Measurements from ENCODE around the gene TBC1D19.
"Not testable (repeated sequence)": the region's sequence is repeated elsewhere in the genome, so short reads cannot be mapped to it uniquely, and the experiment has no call there.

The TBC1D19 gene

DNA sequence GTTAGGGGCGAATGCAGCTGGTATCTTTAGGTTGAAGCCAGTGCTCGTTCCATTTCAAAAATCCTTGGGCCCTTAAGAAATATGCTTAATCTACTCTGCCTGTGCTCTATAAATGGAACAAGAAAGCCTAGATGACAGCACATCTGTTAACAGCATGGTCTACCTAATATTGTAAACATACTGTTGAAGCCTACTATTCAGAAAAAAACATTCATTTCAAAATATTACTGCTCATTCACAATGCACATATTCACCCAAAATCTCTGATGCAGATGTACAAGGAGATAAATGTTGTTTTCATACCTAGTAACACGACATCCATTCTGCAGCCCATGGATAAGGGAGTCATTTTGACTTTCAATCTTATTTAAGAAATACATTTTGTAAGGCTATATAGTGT lies 106.6 kb downstream of the TBC1D19 start:
- no peak for DNase-seq

DNA sequence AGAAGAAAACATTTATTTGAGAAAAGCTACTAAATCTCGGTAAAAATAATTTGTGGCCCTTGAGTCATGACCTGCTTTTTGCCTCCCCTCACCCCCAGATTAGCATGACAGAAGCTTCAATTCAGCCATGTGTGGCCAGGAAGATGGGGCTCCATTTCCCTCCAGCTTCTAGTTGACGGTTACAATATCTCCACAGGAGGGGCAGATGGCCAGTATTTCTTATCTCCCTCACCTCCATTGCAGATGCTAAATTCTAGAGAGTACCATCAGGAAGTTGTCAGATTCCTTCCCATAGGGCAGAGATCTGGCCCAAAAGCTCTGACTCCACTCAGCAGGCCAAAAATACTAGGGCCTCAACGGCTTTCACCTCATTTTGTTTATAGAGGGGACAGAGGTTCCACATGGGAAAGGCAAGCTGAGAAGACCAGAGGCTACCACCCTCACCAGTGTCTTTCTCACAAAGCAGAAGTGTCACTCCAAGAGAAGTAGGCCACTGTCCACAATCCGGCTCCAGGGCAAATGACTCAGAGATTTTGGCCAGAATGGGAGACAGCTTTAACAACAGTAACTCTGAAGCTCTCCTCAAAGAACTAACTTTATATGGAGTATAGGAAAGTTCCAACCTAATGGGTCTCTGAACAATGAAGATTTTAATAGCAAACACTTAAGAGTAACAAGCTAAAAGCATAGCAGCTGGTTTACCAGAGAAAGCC lies 108.3 kb downstream of the TBC1D19 start:
- no peak for DNase-seq

DNA sequence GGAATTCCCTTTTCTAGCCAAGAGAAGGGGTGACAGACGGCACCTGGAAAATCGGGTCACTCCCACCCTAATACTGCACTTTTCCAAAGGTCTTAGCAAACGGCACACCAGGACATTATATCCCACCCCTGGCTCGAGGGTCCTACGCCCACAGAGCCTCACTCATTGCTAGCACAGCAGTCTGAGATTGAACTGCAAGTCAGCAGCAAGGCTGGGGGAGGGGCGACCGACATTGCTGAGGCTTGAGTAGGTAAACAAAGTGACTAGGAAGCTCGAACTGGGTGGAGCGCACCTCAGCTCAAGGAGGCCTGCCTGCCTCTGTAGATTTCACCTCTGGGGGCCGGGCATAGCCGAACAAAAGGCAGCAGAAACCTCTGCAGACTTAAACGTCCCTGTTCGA lies 110.2 kb downstream of the TBC1D19 start:
- DNase-seq, result not testable (repeated sequence)

DNA sequence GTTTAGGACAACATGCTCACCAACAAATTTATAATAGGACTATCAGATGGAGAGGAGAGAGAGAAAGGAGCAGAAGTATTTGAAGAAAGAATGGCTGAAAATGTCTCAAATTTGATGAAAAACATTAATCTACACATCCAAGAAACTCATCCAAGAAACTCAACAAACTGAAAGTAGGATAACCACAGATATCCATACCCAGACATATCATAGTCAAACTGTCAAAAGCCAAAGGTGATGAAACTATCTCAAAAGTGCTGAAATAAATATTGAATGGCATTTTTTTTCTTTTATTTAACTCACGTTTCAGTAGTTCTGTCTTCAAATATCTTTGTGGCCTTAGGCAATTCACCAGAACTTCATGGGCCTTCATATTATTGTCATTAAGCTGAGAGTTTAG lies 116.2 kb downstream of the TBC1D19 start:
- DNase-seq, result no peak

DNA sequence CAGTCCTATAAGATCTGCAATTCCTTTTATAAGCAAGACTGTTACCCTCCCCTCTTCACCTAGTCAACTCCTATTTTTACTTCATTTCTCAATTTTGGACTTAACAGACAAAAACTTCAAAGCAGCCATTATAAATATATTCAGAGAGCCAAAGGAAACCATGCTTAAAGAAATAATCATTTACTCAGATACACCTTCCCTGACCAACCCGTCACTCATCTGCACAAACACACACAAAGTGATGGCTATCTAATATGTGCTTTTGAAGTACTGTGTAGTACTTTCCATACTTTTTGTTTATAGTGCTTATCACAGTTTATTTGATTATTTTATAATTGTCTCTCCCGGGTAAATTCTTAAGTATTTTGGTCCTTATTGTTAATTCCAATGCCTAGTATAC lies 117.2 kb downstream of the TBC1D19 start:
- no peak for DNase-seq

DNA sequence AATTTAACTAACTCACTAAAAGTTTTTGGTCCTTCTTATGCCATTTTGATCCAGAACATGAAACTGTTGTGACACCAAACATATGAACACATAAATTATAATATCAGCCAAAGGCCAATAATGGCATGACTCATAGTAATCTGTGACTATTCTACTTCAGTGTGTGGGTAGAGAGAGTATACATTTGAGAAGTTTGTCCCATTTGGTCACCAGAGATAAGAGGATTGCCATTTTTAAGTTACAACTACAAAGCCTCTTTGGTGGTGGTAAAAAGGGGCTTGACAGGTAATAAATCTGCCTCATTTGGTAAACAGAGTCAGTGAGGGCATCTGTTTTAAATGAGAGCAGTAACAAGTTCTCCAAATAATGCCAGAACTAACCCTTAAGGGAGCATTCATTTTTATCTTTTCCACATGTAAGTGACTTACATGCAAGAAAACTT lies 117.9 kb downstream of the TBC1D19 start:
- no peak for DNase-seq

DNA sequence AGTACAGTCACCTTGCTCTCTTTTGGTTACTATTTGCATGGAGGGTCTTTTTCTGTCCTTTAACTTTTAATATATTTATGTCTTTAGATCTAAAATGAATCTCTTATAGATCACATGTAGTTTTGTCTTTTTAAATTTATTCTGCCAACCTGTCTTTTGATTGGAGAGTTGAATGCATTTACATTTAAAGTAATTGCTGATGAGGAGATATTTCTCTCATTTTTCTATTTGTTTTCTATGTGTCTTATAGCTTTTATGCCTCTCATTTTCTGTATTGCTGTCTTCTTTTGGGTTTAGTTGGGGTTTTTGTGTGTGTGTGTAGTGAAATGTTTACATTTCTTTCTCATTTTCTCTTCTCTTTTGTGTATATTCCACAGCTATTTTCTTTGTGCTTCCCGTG lies 123.5 kb downstream of the TBC1D19 start:
- DNase-seq, result no peak

DNA sequence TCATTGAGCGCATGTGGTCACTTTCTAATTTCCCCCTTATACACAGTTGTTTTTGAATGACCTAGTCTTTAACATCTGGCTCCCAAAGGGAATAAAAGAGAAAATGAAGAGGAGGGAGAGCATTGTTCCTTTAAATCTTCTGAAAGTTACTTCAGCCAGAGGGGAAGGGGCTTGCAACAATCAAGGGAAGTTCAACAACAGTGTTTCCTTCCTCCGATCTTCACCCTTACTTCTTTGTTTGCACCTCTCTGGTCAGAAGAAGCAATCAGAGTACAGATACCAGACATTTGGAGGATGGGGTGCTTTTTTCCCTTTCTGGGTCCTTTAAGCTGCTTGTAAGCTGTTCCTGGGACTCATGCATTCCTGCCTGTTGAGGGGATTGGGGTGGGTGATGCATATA lies 125.4 kb downstream of the TBC1D19 start:
- no peak for DNase-seq

DNA sequence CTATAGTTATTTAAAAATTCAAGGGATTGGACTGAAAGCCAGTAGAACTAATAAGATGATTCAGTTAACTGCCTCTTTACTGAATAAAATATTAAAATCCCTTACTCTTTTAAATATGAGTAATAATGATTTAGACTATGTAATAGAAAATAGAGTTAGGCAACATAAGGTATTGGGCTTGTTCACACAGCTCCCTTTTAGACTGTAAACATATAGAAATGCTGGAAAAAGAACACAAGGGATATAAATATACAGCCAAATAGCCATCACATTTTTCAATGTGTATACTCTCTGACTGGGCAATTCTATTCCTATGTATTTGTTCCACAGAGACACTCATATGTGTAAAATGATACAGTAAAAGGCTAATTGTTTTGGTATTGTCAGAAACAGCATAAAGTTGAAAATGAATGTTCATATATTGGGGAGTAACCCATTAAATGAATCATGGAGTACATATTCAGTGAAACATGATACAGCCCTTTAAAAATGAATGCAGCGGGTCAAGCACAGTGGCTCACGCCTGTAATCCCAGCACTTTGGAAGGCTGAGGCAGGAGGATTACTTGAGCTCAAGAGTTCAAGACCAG lies 129.8 kb downstream of the TBC1D19 start:
- DNase-seq, result no peak

DNA sequence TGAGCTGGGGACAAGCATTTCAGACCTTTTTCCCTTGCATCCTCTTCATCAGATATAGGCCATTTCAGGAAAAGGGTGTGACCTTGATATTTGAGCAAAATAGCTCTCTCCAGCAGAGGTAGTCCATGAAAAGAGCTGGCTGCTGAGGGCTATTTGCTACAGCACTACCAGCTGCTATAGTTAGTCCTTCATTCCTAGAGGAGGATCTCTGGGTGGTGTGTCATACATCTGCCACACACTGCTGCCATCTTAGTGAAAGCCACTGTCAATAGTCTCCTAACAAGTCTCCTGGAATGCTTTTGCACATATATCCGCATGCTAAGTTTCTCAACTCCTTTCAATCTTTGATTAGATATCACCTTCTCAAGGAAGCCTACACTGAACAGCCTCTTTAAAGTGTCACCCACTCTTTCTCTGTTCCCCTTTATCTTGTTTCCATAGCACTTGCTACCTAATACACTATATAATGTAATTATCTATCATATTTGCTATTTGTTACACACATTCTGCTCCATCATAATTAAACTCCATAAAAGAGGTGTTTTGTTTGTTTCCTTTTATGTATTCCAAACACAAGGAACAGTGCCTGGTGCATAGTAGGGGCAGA lies 131.9 kb downstream of the TBC1D19 start:
- no peak for DNase-seq

DNA sequence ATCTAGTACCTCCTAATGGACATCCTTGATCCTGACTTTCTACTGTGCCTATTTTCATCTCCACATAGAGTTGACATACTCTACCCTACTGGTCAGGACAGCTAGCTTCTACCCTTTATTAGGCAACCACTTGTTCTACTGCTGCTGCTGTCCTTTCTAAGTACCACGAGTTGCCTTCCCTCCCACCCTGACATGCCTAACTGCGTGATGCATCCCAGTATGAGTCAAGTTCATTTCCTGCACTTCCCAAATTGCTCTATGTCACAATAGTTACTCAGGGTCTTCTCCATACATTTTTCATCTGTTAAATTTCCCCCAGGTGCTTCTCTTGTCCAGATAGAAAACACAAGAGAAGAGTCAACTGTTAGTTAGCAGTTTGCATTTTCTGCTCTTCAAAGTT lies 133.4 kb downstream of the TBC1D19 start:
- DNase-seq, result no peak

DNA sequence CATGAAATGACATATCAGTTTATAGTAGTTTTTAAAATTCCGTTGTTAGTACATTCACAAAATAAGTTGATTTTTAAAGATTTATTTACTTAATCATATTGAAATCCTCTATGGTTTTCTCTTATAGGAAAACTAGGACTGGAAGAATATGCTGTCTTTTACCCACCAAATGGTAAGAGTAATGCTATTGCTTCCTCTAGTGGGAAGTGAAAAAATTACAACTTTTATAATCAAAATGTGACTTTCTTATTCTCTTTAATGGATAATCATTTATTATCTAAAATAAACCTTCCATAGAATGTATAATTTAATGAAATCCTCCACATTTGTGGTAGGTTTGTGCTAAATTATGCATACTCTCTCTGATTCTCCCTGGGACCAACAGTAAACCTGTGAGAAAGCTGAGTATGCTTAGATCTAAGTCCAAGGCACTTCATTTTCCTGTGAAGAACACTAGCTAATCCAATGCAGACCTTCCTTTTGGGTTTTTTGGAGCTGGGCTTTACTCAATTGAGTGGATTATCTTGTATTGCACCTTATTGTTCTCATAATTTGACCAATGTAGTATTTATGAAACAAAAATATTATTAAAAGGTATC lies 136.2 kb downstream of the TBC1D19 start:
- DNase-seq, result no peak

DNA sequence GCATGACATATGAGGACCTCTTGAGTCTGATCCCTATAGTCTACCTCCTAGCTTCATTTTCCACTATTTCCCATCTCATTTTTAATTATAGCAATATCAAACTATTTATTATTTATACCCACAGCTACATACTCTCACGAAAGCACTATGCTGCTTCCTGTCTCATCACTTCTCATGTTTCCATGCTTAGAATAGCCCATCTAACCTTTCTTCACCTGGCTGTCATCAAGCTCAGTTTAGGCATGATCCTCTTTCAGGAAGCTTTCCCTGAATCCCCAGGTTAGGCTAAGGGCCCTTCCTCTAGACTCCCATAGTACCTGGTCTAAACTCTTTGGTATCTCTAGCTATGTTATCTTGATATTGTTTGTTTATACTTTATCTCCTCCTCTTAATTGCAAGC lies 137.8 kb downstream of the TBC1D19 start:
- DNase-seq, result no peak

DNA sequence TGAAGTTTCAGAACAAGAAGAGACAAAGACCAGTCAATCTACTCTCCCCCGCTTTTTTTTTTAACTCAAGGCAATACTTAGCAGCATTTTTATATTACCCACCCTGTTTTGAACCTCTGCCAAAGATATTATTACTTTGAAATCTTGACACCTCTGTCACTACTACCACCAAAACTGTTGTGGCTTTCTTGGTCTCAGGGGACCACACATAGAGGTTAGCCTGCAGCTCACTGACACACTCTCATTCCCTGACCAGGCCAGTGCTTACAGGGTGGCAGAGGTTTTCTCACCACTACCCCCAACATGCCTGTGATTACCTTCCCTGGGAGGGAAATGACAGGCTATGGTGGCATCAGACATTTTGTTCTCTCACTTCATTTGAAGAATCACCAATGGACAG lies 139.3 kb downstream of the TBC1D19 start:
- DNase-seq, result no peak

DNA sequence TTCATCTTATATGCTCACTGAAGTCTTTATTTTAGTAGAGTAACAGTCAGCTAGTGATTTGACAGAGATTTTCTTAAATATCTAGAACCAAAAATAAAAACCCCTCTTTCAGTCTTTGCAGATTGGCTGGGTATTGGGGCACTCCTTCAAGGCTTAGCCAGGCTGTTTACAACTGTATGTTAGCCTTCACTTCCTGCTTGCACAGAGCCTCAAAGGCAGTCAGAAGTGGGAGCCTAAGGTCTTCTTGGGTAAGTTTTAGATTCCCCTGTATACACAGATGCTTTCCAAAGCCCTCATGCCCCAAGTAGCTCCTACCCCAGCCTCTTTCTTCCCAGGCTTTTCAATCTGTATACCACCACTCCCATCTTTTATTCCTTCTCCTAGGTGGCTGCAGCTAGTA lies 140.7 kb downstream of the TBC1D19 start:
- no peak for DNase-seq

DNA sequence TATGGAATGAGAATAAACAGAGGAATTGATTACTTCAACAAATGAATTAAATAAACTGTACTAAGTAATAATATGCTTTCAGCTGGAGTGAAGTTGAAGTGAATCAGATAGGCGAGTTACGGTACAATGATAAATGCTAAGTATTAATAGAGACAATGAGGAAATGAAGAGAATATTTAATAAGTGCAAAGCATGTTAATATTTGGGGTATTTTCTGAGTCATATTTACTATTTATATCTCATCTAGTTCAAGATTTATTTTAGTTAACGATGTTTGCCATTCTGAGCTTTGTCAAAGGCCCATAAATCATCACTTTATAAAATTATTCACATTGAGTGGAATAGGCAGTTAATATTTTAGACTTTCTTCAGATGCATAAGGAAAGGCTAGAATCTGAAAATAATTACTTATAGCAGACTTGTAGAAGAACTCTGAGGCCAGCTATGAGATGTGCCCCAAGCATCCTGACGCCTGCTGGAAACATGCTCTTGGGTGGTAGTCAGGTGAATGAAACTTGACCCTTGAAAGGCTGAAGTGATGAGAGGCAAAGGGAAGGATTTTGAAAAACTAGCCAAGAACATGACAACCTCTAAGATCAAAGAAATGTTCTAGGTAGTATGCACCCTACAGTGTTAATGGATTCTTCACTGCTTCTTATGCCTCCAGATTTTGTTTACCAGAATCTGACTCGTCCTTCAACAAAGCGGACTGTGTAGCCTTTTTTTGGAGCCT lies 142.9 kb downstream of the TBC1D19 start:
- no peak for DNase-seq

DNA sequence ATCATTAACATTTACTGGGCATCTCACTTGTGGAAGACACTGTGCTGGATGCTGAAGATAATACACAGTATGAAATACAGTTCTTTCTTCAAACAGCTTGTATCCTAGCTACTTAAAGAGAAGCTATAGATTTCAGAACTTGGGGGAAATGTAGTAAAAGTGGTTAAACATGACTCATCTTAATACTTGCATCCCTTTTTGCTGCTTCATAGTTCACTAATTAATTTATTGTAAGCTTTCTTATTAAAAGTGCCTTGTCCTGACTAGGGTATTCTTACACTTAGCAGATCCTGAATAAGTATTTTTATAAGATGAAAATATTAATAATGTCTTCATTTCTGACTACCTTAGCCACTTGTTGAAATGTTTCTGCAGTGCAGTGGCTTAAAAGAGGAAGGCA lies 144.0 kb downstream of the TBC1D19 start:
- no peak for DNase-seq

DNA sequence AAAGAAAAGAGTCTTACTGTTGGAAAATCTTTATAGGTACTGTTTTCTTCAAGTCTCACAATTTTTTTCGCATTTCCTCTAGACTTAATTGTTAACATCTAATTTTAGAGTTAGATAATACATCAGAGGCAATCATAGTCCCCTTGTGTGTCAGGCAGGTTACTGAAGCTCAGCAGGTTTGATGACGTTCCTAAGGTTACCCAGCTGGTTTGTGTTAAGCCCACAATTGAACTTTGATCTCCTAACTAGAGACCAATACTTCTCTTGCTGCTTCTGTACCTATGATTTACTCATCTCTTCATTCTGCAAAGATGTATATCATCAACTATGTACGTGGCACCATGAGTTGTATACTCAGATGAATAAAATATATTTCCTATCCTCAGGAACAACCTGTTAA lies 145.1 kb downstream of the TBC1D19 start:
- no peak for DNase-seq

DNA sequence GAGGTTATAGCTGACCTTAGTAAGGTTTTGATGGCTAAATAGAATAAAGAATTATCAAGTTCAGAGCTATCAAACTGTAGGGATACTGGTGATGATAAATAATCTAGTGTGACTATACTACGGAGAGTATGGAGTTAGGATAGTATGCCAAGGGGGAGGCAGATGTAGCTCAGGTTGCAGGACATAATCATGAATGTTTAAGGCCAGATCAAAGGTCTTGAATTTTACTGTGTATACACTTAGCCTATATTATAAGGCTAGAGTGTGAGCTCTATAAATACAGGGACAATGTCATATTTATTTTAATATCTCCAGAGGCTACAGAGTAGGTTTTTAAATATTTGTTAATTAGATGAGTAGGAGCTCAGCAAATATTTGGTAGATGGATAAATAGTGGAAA lies 145.7 kb downstream of the TBC1D19 start:
- no peak for DNase-seq

DNA sequence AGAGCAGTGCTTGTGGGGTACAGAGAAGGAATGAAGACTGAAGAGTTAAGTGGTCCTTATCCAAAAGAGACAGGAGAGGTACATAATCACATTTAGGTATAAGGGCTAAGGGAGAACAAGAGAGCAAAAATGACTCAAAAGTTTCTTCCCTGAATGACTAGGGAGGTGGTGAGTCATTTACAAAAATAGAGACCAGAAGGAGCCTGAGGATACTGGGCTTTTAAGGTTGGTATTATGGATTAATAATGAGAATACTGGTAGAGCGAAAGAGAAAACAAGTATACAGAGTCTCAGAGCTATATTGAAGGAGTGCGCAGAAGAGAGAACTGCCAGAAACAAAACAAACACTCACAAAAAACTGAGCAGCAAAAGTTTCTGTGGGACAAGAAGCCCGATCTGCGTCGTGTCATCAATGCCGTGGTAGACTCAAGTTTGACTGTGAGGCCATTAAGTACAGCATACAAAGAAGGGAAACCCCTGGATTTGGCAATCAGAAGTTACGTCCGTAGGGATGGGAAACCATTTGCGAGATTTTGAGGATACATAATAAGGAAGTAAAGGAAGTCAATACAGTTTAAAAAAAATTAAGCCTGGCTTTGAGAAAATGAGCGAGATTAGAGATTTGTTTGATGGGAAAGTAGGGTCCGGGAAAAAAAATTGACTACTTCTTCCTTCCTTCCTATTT lies 147.6 kb downstream of the TBC1D19 start:
- no peak for DNase-seq

DNA sequence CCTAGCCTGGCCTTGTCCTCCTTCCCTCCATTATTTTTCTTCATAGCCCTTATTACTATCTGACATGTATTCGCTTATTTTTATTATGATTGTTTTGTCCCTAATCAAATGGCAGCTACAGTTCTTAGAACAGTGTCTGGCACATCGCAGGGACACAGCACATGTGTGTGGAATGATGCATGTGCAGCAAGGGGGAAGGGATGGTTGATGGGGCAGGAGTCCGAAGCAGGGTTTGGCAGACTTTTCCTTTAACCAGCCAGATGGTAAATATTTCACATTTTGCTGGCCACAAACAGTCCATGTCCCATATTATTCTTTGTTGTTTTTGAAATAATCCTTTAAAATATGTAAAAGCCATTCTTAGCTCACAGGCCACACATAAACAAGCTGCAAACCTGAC lies 148.5 kb downstream of the TBC1D19 start:
- no peak for DNase-seq

DNA sequence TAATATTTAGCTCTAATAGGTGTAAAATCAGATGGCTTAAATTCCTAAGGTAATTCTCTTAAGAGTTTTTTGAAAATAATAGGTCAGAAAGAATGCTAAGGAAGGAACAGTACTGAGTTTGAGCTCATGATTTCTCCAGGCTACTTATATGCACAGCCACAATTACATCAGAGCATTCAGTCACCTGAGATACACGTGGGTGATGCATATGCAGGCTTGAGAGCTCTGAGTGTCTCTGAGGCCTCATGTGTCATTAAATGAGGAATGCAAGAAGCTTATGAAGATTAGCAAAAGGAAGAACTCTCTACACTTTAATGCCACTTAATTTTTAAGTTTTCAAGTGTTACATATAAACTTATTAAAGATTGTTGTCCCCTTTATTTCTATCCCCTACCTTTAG lies 152.7 kb downstream of the TBC1D19 start:
- no peak for DNase-seq

DNA sequence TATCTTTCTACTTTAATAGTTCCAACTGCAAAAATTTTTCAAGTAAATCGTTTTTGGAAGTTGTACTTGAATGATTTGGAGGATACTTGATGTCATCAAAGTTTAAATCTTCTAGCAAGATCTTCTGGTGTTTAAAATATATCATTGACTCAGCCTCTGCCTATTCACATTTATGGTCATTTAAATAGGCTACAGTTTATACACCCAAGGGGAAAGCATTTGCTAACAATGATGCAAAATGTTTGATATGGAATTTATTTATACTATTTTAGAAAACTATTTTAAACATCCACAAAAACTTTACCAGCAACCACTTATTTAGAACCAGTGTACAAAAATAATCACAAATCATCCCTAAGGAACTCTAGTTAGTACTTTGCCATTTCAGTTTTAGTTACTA lies 153.5 kb downstream of the TBC1D19 start:
- DNase-seq, result no peak

Data from SHP77 treated with DMSO at 0.1 percent for 48 hours (cell line).